GM12864 (cell line): ENCODE results near the gene BRPF1.

Source experiments
- DNase-seq: peaks from one replicate; pipeline ENCODE4 v3.0.0-alpha.2; 2011; ENCODE audit warnings: low read depth
- H3K4me3 ChIP-seq: 2 replicates; pipeline ENCODE4 v1.5.1; 2011; ENCODE audit warnings: mild to moderate bottlenecking, low read depth, low read length, control low read depth
- TF ChIP-seq, protein P1 (sequence below): IDR thresholded peaks from 2 replicates; pipeline ENCODE4 v1.5.1; 2011; ENCODE audit warnings: low read depth, mild to moderate bottlenecking, moderate library complexity, low read length, control low read depth, inconsistent platforms; ENCODE audit errors: missing control alignments

BRPF1 gene

DNA sequence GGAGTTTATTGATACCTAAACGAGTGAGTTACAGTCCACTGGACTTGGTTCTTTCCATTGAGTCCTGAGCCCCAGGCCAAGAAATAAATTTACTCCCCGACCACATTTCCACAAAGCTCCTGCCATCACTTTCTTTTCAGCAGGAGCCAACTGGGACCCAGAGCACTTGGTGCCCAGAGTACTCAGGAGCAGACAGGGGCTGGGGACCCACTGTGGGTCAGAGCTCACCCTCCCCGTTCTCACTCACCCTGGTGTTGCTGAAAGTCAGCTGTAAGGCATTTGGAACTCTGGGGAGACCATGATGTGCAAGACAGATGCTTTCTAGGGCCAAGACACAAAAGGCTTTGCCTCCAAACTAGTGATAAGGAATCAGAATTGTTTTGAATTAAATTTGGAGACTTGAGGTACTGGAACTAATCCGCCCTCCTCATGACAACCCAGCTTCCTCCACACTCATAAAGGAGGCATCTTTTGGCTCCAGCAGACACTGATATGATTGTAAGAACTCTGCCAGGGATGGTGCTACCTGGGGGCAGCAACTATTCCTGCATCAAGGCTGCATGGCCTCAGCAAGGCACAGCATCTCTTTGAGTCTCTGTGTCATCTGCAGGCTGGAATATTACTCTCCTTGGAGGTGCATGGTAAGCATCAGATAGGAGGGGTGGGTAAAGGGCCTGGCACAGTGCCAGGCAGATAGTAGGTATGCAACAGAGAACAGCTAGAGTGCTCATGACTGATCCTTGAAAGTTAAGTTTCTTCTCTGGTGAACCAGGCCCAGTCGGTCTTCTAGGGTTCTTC is 45.6 kb downstream of the BRPF1 start:
- TF ChIP-seq, protein P1, sequence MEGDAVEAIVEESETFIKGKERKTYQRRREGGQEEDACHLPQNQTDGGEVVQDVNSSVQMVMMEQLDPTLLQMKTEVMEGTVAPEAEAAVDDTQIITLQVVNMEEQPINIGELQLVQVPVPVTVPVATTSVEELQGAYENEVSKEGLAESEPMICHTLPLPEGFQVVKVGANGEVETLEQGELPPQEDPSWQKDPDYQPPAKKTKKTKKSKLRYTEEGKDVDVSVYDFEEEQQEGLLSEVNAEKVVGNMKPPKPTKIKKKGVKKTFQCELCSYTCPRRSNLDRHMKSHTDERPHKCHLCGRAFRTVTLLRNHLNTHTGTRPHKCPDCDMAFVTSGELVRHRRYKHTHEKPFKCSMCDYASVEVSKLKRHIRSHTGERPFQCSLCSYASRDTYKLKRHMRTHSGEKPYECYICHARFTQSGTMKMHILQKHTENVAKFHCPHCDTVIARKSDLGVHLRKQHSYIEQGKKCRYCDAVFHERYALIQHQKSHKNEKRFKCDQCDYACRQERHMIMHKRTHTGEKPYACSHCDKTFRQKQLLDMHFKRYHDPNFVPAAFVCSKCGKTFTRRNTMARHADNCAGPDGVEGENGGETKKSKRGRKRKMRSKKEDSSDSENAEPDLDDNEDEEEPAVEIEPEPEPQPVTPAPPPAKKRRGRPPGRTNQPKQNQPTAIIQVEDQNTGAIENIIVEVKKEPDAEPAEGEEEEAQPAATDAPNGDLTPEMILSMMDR = no peak

GRCh38 chr3:9777694-9778021 is 46.1 kb downstream of the BRPF1 start:
- no peak for DNase-seq
- TF ChIP-seq, protein P1 = no peak
- H3K4me3 ChIP-seq = no peak overlapping the region

More for the DNA sequence above, 45.6 kb downstream of the BRPF1 start:
- H3K4me3 ChIP-seq = no peak overlapping the region
- DNase-seq = no peak

GRCh38 chr3:9778143-9779074 is 46.9 kb downstream of the BRPF1 start:
- no peak overlapping the region for H3K4me3 ChIP-seq
- DNase-seq = no peak
- TF ChIP-seq, protein P1 = no peak

DNA sequence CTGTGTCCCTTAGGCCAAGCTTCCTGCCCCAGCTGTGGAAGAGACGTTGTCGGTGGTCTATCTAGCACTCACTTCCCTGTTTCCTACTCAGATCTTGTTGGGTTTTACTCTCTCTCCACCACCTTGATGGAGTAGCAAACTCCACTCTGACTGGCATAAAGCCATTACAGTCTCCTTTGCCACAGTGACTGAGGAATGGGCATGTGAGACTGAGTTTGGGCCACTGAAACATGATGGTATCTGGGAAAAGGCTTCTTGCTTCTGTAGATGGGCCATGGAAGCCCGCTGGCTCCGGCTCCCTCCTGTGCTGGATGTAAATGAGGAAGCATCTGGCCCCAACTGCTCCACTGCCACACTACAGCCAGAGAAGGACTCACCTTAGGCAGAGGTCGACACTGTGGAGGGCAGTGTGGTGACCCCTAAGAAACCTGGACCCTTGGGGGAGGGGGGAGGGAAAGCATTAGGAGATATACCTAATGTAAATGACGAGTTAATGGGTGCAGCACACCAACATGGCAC is 47.6 kb downstream of the BRPF1 start:
- TF ChIP-seq, protein P1 = no peak
- no peak overlapping the region for H3K4me3 ChIP-seq
- DNase-seq = no peak

GRCh38 chr3:9779721-9780457 is 48.4 kb downstream of the BRPF1 start:
- TF ChIP-seq, protein P1 = no peak
- DNase-seq = peak; percentile 36
- no peak overlapping the region for H3K4me3 ChIP-seq

DNA sequence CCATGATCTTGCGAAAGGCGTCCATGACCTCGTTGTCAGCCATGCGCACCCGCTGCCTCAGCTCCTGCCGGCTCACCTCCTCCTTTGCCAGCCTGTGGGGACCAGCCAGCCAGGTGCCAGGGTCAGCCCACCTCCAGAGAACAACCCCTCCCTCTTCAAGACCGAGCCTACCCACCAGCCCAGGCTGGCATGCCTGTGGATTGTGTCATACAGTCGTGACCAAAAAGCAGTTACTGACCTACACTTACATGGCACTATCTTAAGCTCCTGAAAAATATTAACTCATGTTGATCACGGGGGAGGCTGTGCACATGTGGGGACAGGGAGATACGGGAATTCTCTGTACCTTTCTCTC is 48.9 kb downstream of the BRPF1 start:
- TF ChIP-seq, protein P1 = no peak
- no peak overlapping the region for H3K4me3 ChIP-seq
- no peak for DNase-seq
